ENCODE data around the gene UFC1. TPM values are rescaled to one million over a fixed set of nuclear protein-coding genes. Genes with fewer than 3 reads are reported as not detected.

The UFC1 gene
- total and polyA plus RNA-seq, 12 donors: 43.0 to 142 (median 74.9) TPM

DNA sequence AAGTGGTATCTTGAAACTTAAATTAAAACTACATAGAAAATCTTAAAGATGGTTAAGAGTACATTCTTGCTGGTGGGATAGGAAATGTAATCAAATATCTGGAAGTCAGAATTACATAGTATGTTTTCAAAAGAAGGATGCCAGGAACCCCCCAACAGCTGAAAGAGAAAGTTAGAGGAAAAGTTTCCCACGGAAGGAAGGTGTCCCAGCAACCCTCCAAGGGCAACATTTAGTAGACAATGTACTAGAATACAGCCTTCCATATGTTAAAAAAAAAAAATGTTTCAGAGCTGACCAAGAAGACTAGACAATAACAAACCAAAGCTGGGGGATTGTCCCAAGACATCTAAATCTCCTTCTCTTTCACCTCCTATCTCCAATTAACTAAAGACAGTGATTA is 23.5 kb upstream of the UFC1 start:
- Histone ChIP-seq H3K27me3 (no peaks in the 10 kb centered on the region), H3K4me3 (peak overlapping the region in 3 of 10 donors; percentile 56 to 85 (median 64)), H3K9me3 (no peaks in the 10 kb centered on the region), H3K27ac (peak overlapping the region in 6 of 10 donors; percentile 12 to 99 (median 91)), H3K36me3 (peaks cover 0 to 62% (median 21%) of the 10 kb centered on the region in 9 donors), H3K4me1 (peaks cover 4 to 67% (median 51%) of the 10 kb centered on the region in 9 donors)
- intact Hi-C loops (cut with DNase I): loop anchor here in 3 of 10 donors (5.0 to 10.0 kb wide), 2 partner anchors 37 to 135 kb away; partner anchors contain the start of gene PPOX (in 1 of the 3)
- ATAC-seq: no peak
- no peak for DNase-seq
- TF ChIP-seq, protein P1, sequence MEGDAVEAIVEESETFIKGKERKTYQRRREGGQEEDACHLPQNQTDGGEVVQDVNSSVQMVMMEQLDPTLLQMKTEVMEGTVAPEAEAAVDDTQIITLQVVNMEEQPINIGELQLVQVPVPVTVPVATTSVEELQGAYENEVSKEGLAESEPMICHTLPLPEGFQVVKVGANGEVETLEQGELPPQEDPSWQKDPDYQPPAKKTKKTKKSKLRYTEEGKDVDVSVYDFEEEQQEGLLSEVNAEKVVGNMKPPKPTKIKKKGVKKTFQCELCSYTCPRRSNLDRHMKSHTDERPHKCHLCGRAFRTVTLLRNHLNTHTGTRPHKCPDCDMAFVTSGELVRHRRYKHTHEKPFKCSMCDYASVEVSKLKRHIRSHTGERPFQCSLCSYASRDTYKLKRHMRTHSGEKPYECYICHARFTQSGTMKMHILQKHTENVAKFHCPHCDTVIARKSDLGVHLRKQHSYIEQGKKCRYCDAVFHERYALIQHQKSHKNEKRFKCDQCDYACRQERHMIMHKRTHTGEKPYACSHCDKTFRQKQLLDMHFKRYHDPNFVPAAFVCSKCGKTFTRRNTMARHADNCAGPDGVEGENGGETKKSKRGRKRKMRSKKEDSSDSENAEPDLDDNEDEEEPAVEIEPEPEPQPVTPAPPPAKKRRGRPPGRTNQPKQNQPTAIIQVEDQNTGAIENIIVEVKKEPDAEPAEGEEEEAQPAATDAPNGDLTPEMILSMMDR (IDR thresholded peaks at IDR 0.05): no peak
- WGBS, 2 donors: 32 to 40% methylated on average over 1 of the region's 1 CpG

DNA sequence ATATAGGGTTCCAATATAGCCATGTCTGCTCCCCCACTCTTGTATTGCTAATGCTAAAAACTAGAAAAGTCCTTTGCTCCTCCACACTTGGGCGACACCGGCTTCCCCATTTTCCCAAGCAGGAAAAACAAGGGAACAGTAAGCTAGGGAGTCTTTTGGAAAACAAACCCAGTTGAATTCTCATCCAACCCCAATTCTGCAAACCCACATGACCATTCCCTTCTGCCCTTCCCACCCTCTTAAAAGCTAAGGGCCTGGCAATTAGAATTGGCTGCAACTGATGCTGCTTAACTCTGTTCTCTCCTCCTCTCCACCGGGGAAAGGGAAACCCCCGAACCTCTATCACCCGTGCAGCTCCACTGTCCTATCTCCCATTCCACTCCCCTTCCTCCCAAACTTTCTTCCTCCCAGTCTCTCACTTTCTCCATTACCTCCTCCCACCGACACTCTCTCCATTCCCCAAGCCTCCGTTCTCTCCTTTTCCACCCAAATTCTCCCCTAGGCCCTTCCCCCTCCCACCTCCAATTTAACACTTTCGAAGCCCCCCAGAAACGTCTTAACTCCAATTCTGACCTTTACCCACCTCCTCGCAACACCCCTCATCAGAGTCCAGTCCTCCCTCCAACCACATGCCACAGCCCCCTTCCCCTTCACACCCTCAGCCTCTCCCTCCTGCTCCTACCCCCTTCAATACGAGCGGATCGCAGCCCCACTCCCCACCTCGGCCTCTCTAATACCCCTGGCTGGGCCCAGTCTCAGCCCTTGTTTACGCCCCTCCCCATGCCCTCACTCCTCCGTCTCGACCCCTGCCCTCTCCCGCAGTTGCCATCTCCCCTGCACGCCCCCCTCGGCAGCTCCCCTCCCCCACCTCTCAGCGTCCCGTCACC is 22.0 kb upstream of the UFC1 start:
- TF ChIP-seq, protein P1 (IDR thresholded peaks at IDR 0.05): no peak
- intact Hi-C loops (cut with DNase I): loop anchor here in 5 of 10 donors (2.0 to 10.0 kb wide), 5 partner anchors 23 to 137 kb away; partner anchors contain the start of genes NDUFS2 (in 1 of the 5) and PPOX (in 1 of the 5)
- H3K27ac ChIP-seq: peak overlapping the region; percentile 89 to 99 (median 96)
- H3K9me3 ChIP-seq: no peaks in the 10 kb centered on the region
- peak overlapping the region; percentile 55 to 85 (median 74) for H3K4me3 ChIP-seq
- H3K27me3 ChIP-seq: no peaks in the 10 kb centered on the region
- WGBS, 2 donors: 3 to 4% methylated on average over 22 of the region's 22 CpGs
- H3K4me1 ChIP-seq: peaks cover 4 to 68% (median 50%) of the 10 kb centered on the region in 9 donors
- DNase-seq (no peak), ATAC-seq (peak in 4 of 8 donors; percentile 9 to 17 (median 14))
- peaks cover 0 to 52% (median 15%) of the 10 kb centered on the region in 9 donors for H3K36me3 ChIP-seq

DNA sequence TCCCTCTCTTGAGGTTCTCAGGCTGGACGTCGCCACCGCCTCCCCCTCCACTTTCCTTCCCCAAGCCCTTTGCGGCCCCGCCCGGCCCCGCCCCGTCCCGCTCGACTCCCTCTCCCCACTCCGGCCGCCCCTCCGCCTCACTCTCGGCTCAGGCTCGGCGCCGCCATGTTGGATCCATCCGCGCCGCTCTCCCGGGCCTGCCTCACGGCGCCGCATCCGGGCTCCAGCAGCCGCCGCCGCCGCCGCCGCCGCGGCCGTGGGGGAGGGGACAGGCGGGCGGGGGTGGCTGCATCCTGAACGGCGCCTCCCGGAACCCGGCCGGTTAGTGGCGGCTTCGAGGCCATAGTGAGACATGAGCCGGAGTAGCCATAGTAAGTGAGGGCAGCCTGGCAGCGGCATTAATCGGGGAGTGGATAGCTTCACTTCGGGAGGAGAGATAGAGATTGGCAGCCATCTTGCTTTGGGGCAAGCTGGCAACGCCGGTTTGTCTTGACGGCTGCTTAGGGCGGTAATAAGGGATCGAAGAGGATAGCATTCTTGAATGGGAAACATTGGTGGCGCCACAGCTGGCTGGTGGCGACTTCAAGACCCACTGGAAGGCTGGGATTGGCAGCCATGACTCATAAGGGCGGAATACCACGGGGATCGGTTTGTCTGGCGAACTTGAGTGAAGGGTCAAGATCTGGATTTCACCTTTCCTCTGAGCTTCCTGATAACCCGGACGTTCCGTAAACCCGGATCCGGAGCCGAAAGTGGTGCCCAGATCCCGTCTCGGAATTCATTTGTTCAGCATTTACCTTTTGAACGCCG is 21.2 kb upstream of the UFC1 start, which contains the start of gene DEDD:
DEDD (minus strand) TSS at position 258 of the 810 bp plus-strand sequence. CDS start 8,205 bp downstream, outside the sequence.
- H3K27ac ChIP-seq: peak within 1 kb of the TSS; percentile 89 to 99 (median 96)
- peak within 1 kb of the TSS; percentile 55 to 85 (median 74) for H3K4me3 ChIP-seq
- H3K36me3 ChIP-seq: peaks cover 0 to 44% (median 6%) of the 10 kb centered on the region in 9 donors
- 0% methylated on average over 68 of the region's 68 CpGs for WGBS, 2 donors
- H3K27me3 ChIP-seq: no peaks in the 10 kb centered on the region
- H3K9me3 ChIP-seq: no peaks in the 10 kb centered on the region
- TF ChIP-seq, protein P1 (IDR thresholded peaks at IDR 0.05): peak in 2 of 9 donors; percentile 18 to 39
- intact Hi-C loops (cut with DNase I): loop anchor here in 5 of 10 donors (2.0 to 10.0 kb wide), 5 partner anchors 22 to 138 kb away; partner anchors contain the start of genes NDUFS2 (in 1 of the 5) and PPOX (in 1 of the 5)
- ATAC-seq (peak; percentile 95 to 97 (median 96)), DNase-seq (peak; percentile 90 to 97)
- H3K4me1 ChIP-seq: peaks cover 4 to 63% (median 45%) of the 10 kb centered on the region in 9 donors
